ENCODE measurements around the gene CBFB.

DNA sequence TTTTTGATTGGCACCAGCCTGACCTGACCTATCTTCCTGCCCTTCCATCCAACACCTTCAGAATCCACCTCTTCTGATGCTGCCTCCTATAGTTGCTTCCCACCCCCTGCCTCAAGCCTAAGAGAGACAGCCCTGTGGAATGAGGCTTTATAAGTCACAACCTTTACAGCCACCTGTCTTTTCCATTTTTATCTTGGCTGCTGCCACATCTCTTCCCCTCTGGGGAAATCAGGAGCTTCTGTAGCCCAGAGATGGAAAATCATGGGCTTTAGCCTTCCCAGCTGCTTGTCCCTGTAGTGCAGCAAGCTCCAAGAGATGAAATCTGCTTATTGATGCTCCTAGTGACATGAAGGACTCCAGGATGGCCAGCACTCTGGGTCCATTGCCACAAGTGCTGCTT lies 99.5 kb downstream of the CBFB start:
- TF ChIP-seq ZNF557 (CRISPR knock-in tag; IDR thresholded peaks at IDR 0.05) (no peak), CBX2 (IDR thresholded peaks at IDR 0.05; ENCODE audit: low read depth, low read length) (no peak), CBX2 (CRISPR knock-in tag; IDR thresholded peaks at IDR 0.05; ENCODE audit: low read depth) (no peak), GTF3A (CRISPR knock-in tag; conservative IDR thresholded peaks at IDR 0.05) (no peak), TBX2 (CRISPR knock-in tag; IDR thresholded peaks at IDR 0.05; ENCODE audit: borderline replicate concordance) (no peak), ZNF251 (CRISPR knock-in tag; IDR thresholded peaks at IDR 0.05) (no peak), JUND (CRISPR knock-in tag; IDR thresholded peaks at IDR 0.05) (no peak), HNRNPL (IDR thresholded peaks at IDR 0.05; ENCODE audit: low read depth, low read length) (no peak)
